Caco-2 (cell line): ENCODE results near the gene ROPN1L. TPM values are rescaled to one million over a fixed set of nuclear protein-coding genes. Genes with fewer than 3 reads are reported as not detected.

Source experiments
- BruUV-seq: library from RNA; stranded (reverse); fragments of 400-500 nt; replicated peaks from 2 replicates; lab custom pipeline; 2021; lab: Mats Ljungman, UMichigan
- CTCF ChIA-PET: fragments of 300-600 bp; sonication (Branson Sonifier 250); formaldehyde crosslinking; loops from one replicate; lab custom pipeline; 2022; ENCODE audit warnings: antibody characterized with exemption; lab: Charles Lee
- POLR2A ChIA-PET: fragments of 300-600 bp; sonication (Branson Sonifier 250); formaldehyde crosslinking; loops from one replicate; lab custom pipeline; 2022; ENCODE audit warnings: antibody characterized with exemption; lab: Charles Lee
- DNase-seq, 2 experiments: peaks; one replicate each; pipeline versions ENCODE4 v3.0.0 to v3.0.0-alpha.2; 2020 to 2022
- H3K27me3 ChIP-seq: replicated peaks from 2 replicates; pipeline ENCODE4 v1.6.0; 2011; ENCODE audit warnings: low read length; ENCODE audit not compliant: control insufficient read depth, insufficient read depth
- H3K36me3 ChIP-seq: 2 replicates; pipeline ENCODE4 v1.5.1; 2011; ENCODE audit warnings: low read length; ENCODE audit not compliant: control insufficient read depth, insufficient read depth
- H3K4me1 ChIP-seq: fragments of 250-450 bp; sonication (Bioruptor Pico); 2 replicates; pipeline ENCODE4 v1.5.1; 2020; ENCODE audit warnings: mild to moderate bottlenecking
- H3K4me3 ChIP-seq: 2 replicates; pipeline ENCODE4 v1.5.1; 2011; ENCODE audit warnings: low read depth, mild to moderate bottlenecking, control low read depth, low read length
- H3K9me3 ChIP-seq: fragments of 250-450 bp; sonication (Bioruptor Pico); 2 replicates; pipeline ENCODE4 v1.5.1; 2020; ENCODE audit warnings: mild to moderate bottlenecking, moderate library complexity
- H3K27ac Mint-ChIP-seq: one replicate; pipeline ENCODE4 v1.8.0; 2022; ENCODE audit warnings: mixed read lengths; ENCODE audit not compliant: unreplicated experiment
- H3K27me3 Mint-ChIP-seq: one replicate; pipeline ENCODE4 v1.8.0; 2022; ENCODE audit warnings: mixed read lengths; ENCODE audit not compliant: insufficient read depth, unreplicated experiment
- H3K36me3 Mint-ChIP-seq: one replicate; pipeline ENCODE4 v1.8.0; 2022; ENCODE audit warnings: mild to moderate bottlenecking, mixed read lengths; ENCODE audit not compliant: insufficient read depth, unreplicated experiment
- H3K4me1 Mint-ChIP-seq: one replicate; pipeline ENCODE4 v1.8.0; 2022; ENCODE audit warnings: low read depth, mixed read lengths; ENCODE audit not compliant: unreplicated experiment
- H3K4me3 Mint-ChIP-seq: one replicate; pipeline ENCODE4 v1.8.0; 2022; ENCODE audit warnings: mild to moderate bottlenecking, moderate library complexity, mixed read lengths; ENCODE audit not compliant: unreplicated experiment
- H3K9me3 Mint-ChIP-seq: one replicate; pipeline ENCODE4 v1.8.0; 2022; ENCODE audit warnings: mixed read lengths; ENCODE audit not compliant: unreplicated experiment
- intact Hi-C: fragments of 100-400 bp; cut with micrococcal nuclease; formaldehyde crosslinking; loops from one replicate; pipeline ENCODE4 v1.10.0; 2022; ENCODE audit not compliant: unreplicated experiment
- total RNA-seq: library from RNA; stranded (reverse); gene quantifications from 2 replicates; pipeline ENCODE4 v1.2.3, GENCODE V29; 2022
- TF ChIP-seq, protein P1 (sequence below), 2 experiments: fragments of 200-600 bp in 1 of 2; IDR thresholded peaks; 1 replicate in 1 of 2; 2 replicates in 1 of 2; pipeline versions ENCODE4 v1.5.1 to v1.8.0; 2011 to 2022; ENCODE audit warnings: antibody characterized with exemption in 1 of 2, control low read depth in 1 of 2, inconsistent platforms in 1 of 2, low read depth in 1 of 2, low read length in 1 of 2, mild to moderate bottlenecking in 1 of 2, moderate library complexity in 1 of 2; ENCODE audit not compliant: insufficient read depth in 1 of 2, severe bottlenecking in 1 of 2, unreplicated experiment in 1 of 2

The ROPN1L gene
- total RNA-seq, 1 experiment from 2014 or later = 0.48 TPM

DNA sequence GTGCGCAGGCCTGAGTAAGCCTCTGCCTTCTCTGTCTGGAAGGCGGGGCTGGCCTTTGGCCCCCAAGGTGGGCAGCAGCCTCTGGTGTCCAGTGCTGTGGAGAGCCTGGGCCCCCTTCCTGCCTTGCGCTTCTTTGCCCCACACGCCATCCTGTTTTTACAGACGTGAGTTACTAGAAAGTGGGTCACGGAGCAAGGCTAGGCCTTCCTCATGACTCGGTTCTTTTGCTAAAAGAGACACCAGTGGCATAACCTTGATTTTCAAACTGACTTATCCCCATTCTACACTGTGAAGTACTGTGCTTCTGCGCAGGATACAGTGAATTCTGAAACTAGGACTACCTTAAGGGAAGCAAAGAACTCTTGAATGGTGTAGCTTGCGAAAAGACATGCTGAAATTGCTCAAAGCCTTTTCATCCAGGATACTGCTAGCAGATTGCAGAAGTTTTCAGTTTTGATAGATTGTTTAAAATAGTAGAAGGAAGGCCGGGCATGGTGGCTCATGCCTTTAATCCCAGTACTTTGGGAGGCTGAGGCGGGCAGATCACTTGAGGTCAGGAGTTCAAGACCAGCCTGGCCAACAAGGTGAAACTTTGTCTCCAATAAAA, 7.2 kb downstream of the ROPN1L start:
- ChIA-PET POLR2A (no interaction called here), CTCF (no interaction called here)
- Histone ChIP-seq H3K36me3 (no peaks in the 10 kb centered on the region), H3K9me3 (no peaks in the 10 kb centered on the region), H3K4me3 (no peak overlapping the region), H3K4me1 (peaks cover 11% of the 10 kb centered on the region), H3K27me3 (no peaks in the 10 kb centered on the region)
- Mint-ChIP-seq H3K9me3 (no peaks in the 10 kb centered on the region), H3K4me3 (no peak overlapping the region), H3K36me3 (no peaks in the 10 kb centered on the region), H3K4me1 (no peaks in the 10 kb centered on the region), H3K27ac (no peak overlapping the region), H3K27me3 (no peaks in the 10 kb centered on the region)
- TF ChIP-seq, protein P1, sequence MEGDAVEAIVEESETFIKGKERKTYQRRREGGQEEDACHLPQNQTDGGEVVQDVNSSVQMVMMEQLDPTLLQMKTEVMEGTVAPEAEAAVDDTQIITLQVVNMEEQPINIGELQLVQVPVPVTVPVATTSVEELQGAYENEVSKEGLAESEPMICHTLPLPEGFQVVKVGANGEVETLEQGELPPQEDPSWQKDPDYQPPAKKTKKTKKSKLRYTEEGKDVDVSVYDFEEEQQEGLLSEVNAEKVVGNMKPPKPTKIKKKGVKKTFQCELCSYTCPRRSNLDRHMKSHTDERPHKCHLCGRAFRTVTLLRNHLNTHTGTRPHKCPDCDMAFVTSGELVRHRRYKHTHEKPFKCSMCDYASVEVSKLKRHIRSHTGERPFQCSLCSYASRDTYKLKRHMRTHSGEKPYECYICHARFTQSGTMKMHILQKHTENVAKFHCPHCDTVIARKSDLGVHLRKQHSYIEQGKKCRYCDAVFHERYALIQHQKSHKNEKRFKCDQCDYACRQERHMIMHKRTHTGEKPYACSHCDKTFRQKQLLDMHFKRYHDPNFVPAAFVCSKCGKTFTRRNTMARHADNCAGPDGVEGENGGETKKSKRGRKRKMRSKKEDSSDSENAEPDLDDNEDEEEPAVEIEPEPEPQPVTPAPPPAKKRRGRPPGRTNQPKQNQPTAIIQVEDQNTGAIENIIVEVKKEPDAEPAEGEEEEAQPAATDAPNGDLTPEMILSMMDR (IDR thresholded peaks at IDR 0.05; ENCODE audit: insufficient read depth in 1 of 2, low read depth in 1 of 2, low read length in 1 of 2, severe bottlenecking in 1 of 2, unreplicated experiment in 1 of 2) = no peak
- intact Hi-C loops = no loop called here
- DNase-seq = no peak
- BruUV-seq = no TSS peak

DNA sequence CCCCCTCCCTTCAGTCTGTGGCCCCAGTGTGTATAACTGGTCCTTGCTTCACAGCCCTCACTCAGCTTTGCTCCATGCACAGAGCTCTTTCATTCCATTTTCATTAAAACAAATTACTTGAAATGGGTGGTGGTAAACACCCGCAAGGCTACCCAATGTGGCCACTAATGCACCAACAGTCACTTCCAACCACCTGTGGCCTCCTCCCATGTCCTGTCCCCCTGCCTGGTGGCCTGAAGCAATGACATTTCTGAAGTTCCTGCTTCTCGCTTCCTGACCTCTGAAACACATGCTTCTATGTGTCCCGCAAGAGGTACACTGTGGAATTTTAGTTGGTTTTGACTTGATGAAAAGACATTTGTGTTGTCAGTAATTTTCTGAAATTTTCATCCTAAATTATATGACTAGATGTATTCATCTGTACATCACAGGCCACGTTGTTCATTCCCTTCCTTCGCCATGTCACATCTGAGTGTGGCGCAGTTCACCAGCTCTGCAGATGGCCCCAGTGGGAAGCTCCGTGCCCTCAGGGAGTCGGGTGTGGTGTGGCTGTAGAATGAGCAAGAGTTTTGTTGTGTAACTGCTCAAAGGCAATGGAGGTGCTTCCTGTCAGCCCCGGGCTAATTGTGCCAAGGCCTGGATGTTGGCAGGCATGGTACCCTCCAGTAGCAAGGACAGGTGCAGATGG, 9.6 kb downstream of the ROPN1L start:
- DNase-seq = no peak
- H3K36me3 ChIP-seq = no peaks in the 10 kb centered on the region
- no TSS peak for BruUV-seq
- Mint-ChIP-seq H3K4me1 (no peaks in the 10 kb centered on the region), H3K36me3 (no peaks in the 10 kb centered on the region), H3K4me3 (no peak overlapping the region), H3K27me3 (no peaks in the 10 kb centered on the region), H3K27ac (no peak overlapping the region), H3K9me3 (no peaks in the 10 kb centered on the region)
- H3K4me1 ChIP-seq = peaks cover 11% of the 10 kb centered on the region
- no peaks in the 10 kb centered on the region for H3K9me3 ChIP-seq
- POLR2A ChIA-PET = no interaction called here
- CTCF ChIA-PET = interaction anchor here (1.8 kb wide), 1 partner anchor 177 kb away, joined by 25 read pairs; no protein-coding TSS in a partner anchor
- TF ChIP-seq, protein P1 (IDR thresholded peaks at IDR 0.05; ENCODE audit: insufficient read depth in 1 of 2, low read depth in 1 of 2, low read length in 1 of 2, severe bottlenecking in 1 of 2, unreplicated experiment in 1 of 2) = no peak
- H3K4me3 ChIP-seq = no peak overlapping the region
- intact Hi-C loops = no loop called here
- no peaks in the 10 kb centered on the region for H3K27me3 ChIP-seq

DNA sequence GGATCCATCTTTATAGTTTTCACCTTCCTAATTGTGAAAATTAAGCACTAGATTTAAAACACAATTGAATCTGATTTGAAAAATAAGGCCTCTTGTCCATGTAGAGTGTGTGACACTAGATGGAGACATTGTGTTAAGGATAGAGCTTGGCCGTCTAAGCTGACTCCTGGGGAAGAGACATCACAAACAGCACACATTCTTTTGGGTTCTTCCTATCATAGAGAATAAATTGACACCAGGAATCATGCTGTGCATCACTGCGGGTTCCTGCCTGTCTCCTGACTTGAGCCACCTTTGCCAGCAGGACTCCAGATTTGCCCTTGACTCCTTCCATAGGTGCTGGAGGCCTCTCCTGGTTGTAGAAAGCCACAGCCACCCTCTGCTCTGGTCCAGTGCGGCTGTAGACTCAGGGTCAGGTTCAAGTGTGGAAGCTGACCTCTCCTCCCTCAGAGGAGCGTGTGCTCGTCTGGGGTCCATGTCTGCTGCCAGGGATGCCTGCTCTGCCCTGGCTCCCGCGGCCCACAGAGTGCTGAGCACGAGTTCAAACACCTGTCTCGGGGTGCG, 11.2 kb downstream of the ROPN1L start:
- Histone ChIP-seq H3K4me1 (peaks cover 11% of the 10 kb centered on the region), H3K36me3 (no peaks in the 10 kb centered on the region), H3K27me3 (no peaks in the 10 kb centered on the region), H3K4me3 (no peak overlapping the region), H3K9me3 (no peaks in the 10 kb centered on the region)
- no TSS peak for BruUV-seq
- Mint-ChIP-seq H3K27ac (no peak overlapping the region), H3K9me3 (no peaks in the 10 kb centered on the region), H3K36me3 (no peaks in the 10 kb centered on the region), H3K27me3 (no peaks in the 10 kb centered on the region), H3K4me3 (no peak overlapping the region), H3K4me1 (no peaks in the 10 kb centered on the region)
- ChIA-PET POLR2A (no interaction called here), CTCF (interaction anchor here (0.6 to 1.8 kb wide), 5 partner anchors 10 to 176 kb away, joined by 3 to 25 read pairs (median 3); no protein-coding TSS in a partner anchor)
- peak; percentile 55 to 69 for DNase-seq
- TF ChIP-seq, protein P1 (IDR thresholded peaks at IDR 0.05; ENCODE audit: insufficient read depth in 1 of 2, low read depth in 1 of 2, low read length in 1 of 2, severe bottlenecking in 1 of 2, unreplicated experiment in 1 of 2) = peak; percentile 67 to 79
- intact Hi-C loops = loop anchor here (1.0 to 2.0 kb wide), 5 partner anchors 28 to 729 kb away; no protein-coding TSS in a partner anchor
